ENCODE measurements around the gene CTSF.
"Not testable (repeated sequence)": the region's sequence is repeated elsewhere in the genome, so short reads cannot be mapped to it uniquely, and the experiment has no call there.

GRCh38 chr11:66585447-66585846, 17.0 kb upstream of the CTSF start:
- not testable (repeated sequence) for TF ChIP-seq POLR2AphosphoS5 (IDR thresholded peaks at IDR 0.05; ENCODE audit: low read depth)
- TF ChIP-seq, protein P1, sequence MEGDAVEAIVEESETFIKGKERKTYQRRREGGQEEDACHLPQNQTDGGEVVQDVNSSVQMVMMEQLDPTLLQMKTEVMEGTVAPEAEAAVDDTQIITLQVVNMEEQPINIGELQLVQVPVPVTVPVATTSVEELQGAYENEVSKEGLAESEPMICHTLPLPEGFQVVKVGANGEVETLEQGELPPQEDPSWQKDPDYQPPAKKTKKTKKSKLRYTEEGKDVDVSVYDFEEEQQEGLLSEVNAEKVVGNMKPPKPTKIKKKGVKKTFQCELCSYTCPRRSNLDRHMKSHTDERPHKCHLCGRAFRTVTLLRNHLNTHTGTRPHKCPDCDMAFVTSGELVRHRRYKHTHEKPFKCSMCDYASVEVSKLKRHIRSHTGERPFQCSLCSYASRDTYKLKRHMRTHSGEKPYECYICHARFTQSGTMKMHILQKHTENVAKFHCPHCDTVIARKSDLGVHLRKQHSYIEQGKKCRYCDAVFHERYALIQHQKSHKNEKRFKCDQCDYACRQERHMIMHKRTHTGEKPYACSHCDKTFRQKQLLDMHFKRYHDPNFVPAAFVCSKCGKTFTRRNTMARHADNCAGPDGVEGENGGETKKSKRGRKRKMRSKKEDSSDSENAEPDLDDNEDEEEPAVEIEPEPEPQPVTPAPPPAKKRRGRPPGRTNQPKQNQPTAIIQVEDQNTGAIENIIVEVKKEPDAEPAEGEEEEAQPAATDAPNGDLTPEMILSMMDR (IDR thresholded peaks at IDR 0.05; ENCODE audit: insufficient read depth, low read length) = not testable (repeated sequence)

All from HL-60 (cell line).